Adrenal gland (tissue), 5 donors: ENCODE data around the gene IQCE.

Experiments
- CTCF ChIP-seq, 6 experiments: fragments of 450-650 bp in 4 of 6; fragments of 200-600 bp in 2 of 6; sonication (generic) in 1 of 6; IDR thresholded peaks; 1 replicate in 5 of 6; 2 replicates in 1 of 6; pipeline versions ENCODE4 v1.5.1 to v1.8.0; 2016 to 2021; ENCODE audit warnings: antibody characterized with exemption in 6 of 6, mild to moderate bottlenecking in 2 of 6, moderate library complexity in 1 of 6
- POLR2A ChIP-seq, 2 donors: fragments of 450-650 bp; IDR thresholded peaks; one replicate each; pipeline ENCODE4 v1.6.1; 2017; ENCODE audit warnings: antibody characterized with exemption in 2 of 2, mild to moderate bottlenecking in 2 of 2, moderate library complexity in 1 of 2
- donor health status: DM: no; HTN: no; CAD: no.

GRCh38 chr7:2649991-2650390 lies 91.2 kb downstream of the IQCE start:
- TF ChIP-seq CTCF (IDR thresholded peaks at IDR 0.05): no peak
- no peak for TF ChIP-seq POLR2A (IDR thresholded peaks at IDR 0.05)
